ENCODE measurements around the gene KIF12. TPM values are rescaled to one million over a fixed set of nuclear protein-coding genes. Genes with fewer than 3 reads are reported as not detected.

KIF12 gene
- total and polyA plus RNA-seq, 12 donors = 0.13 to 0.45 TPM; not detected in 10

DNA sequence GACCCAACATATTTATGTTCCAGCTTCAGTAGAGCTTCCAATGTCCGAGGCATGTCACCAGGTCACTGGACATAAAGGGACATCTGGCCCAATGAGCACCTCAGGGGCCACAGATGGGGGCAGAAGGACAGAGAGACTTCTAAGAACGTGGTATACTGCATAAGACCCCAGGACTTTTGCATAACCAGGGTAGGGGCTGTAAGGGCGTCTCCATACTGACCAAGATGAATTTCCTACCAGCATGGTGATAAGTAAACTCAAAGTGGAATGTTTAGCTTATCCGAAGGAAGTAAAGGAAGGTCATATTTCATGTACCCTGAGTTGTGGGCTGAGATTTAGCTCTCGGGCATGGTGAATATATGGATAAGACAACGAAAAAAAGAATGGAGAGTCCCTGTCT, 38.7 kb upstream of the KIF12 start:
- intact Hi-C loops (cut with DNase I) = no loop called here
- peaks cover 7 to 41% (median 27%) of the 10 kb centered on the region in 9 donors for H3K4me1 ChIP-seq
- no peaks in the 10 kb centered on the region for H3K36me3 ChIP-seq
- no peak for ATAC-seq
- no peak overlapping the region for H3K4me3 ChIP-seq
- 86 to 89% methylated on average over 6 of the region's 6 CpGs for WGBS, 2 donors
- DNase-seq = no peak
- TF ChIP-seq, protein P1, sequence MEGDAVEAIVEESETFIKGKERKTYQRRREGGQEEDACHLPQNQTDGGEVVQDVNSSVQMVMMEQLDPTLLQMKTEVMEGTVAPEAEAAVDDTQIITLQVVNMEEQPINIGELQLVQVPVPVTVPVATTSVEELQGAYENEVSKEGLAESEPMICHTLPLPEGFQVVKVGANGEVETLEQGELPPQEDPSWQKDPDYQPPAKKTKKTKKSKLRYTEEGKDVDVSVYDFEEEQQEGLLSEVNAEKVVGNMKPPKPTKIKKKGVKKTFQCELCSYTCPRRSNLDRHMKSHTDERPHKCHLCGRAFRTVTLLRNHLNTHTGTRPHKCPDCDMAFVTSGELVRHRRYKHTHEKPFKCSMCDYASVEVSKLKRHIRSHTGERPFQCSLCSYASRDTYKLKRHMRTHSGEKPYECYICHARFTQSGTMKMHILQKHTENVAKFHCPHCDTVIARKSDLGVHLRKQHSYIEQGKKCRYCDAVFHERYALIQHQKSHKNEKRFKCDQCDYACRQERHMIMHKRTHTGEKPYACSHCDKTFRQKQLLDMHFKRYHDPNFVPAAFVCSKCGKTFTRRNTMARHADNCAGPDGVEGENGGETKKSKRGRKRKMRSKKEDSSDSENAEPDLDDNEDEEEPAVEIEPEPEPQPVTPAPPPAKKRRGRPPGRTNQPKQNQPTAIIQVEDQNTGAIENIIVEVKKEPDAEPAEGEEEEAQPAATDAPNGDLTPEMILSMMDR (IDR thresholded peaks at IDR 0.05) = no peak
- H3K27me3 ChIP-seq = no peaks in the 10 kb centered on the region
- H3K9me3 ChIP-seq = no peaks in the 10 kb centered on the region
- H3K27ac ChIP-seq = no peak overlapping the region

GRCh38 chr9:114134827-114135396, 35.8 kb upstream of the KIF12 start:
- DNase-seq = peak in 1 of 2 donors; percentile 16
- Histone ChIP-seq H3K4me1 (peaks cover 0 to 40% (median 24%) of the 10 kb centered on the region in 9 donors), H3K27ac (no peak overlapping the region), H3K4me3 (no peak overlapping the region), H3K36me3 (no peaks in the 10 kb centered on the region), H3K9me3 (no peaks in the 10 kb centered on the region), H3K27me3 (no peaks in the 10 kb centered on the region)
- intact Hi-C loops (cut with DNase I) = no loop called here
- WGBS, 2 donors = 69 to 71% methylated on average over 5 of the region's 5 CpGs
- TF ChIP-seq, protein P1 (IDR thresholded peaks at IDR 0.05) = no peak
- ATAC-seq = peak in 1 of 8 donors; percentile 37

- intact Hi-C loops (cut with DNase I) = no loop called here
- peaks cover 0 to 6% (median 0%) of the 10 kb centered on the region in 11 donors for H3K9me3 ChIP-seq
- H3K27me3 ChIP-seq = peaks cover 0 to 3% (median 0%) of the 10 kb centered on the region in 7 donors
- peak in 4 of 8 donors; percentile 14 to 36 (median 20) for ATAC-seq
- DNase-seq = no peak
- H3K27ac ChIP-seq = peak overlapping the region in 3 of 10 donors; percentile 13 to 16 (median 15)
- H3K4me1 ChIP-seq = peaks cover 0 to 28% (median 24%) of the 10 kb centered on the region in 9 donors
- H3K36me3 ChIP-seq = no peaks in the 10 kb centered on the region
- WGBS, 2 donors = 85 to 89% methylated on average over 7 of the region's 7 CpGs
- TF ChIP-seq, protein P1 (IDR thresholded peaks at IDR 0.05) = no peak
- no peak overlapping the region for H3K4me3 ChIP-seq
Observed at GRCh38 chr9:114132550-114132918, 33.4 kb upstream of the KIF12 start.

DNA sequence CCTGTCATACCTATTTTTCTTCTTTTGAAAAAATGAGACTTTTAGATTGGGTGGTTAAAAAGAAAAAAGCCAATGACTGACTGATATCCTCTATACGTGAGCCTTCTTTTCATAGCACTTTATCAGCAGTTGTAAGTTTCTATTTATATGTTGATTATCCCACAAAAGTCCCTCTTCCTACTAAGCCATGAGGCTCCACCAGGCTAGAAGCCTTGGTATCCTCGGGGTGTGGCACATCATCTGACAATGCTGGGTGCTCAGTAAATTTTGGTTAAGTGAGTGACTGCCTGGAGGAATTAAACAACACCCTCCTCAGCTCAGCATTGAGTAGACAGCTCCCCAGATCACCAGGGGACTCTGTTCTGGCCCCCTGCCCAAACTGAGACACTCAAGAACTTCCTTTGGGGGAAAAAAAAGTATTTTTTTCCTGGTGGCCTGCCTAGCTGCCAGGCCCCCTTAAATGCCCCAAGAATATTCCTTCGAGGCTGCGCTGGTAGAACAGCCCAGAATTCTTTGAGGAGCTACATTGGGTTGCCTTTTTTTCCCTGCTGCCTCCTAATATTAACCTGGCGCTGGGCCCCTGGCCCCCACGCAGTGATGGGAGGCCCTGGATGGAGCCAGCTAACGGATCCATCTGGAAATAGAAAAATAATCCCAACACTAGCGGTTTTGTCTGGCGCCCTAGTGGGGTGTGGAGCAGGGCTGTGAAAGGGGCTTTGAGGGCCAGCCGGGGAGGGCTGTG, 32.9 kb upstream of the KIF12 start:
- ATAC-seq (peak in 5 of 8 donors; percentile 39 to 73 (median 65)), DNase-seq (no peak)
- WGBS, 2 donors = 63 to 64% methylated on average over 10 of the region's 10 CpGs
- Histone ChIP-seq H3K27me3 (peaks cover 0 to 3% (median 0%) of the 10 kb centered on the region in 7 donors), H3K4me3 (no peak overlapping the region), H3K9me3 (peaks cover 0 to 10% (median 0%) of the 10 kb centered on the region in 11 donors), H3K27ac (peak overlapping the region in 3 of 10 donors; percentile 13 to 16 (median 15)), H3K36me3 (no peaks in the 10 kb centered on the region), H3K4me1 (peaks cover 0 to 28% (median 24%) of the 10 kb centered on the region in 9 donors)
- TF ChIP-seq, protein P1 (IDR thresholded peaks at IDR 0.05) = no peak
- intact Hi-C loops (cut with DNase I) = no loop called here

Data from heart right ventricle (tissue), 16 donors.